Esophagus squamous epithelium (tissue), 4 donors: ENCODE results near the gene GPC6.

ENCODE experiments used
- CTCF ChIP-seq, 6 experiments: fragments of 450-650 bp in 4 of 6; fragments of 200-600 bp in 2 of 6; sonication (generic) in 2 of 6; IDR thresholded peaks; one replicate each; pipeline ENCODE4 v1.5.1; 2016 to 2019; ENCODE audit warnings: antibody characterized with exemption in 6 of 6, mild to moderate bottlenecking in 4 of 6, moderate library complexity in 4 of 6
- POLR2A ChIP-seq, 4 donors: fragments of 450-650 bp; IDR thresholded peaks; one replicate each; pipeline ENCODE4 v1.6.1; 2017; ENCODE audit warnings: antibody characterized with exemption in 4 of 4, mild to moderate bottlenecking in 4 of 4, moderate library complexity in 3 of 4

GRCh38 chr13:93957371-93957770 is 730.8 kb downstream of the GPC6 start:
- TF ChIP-seq CTCF (IDR thresholded peaks at IDR 0.05): no peak
- TF ChIP-seq POLR2A (IDR thresholded peaks at IDR 0.05): no peak
